GM23338 (cell line): ENCODE measurements around the gene TMEM163. TPM values are rescaled to one million over a fixed set of nuclear protein-coding genes. Genes with fewer than 3 reads are reported as not detected.

Experiments
- ATAC-seq: fragments of 200-7000 bp; cut with Tn5 transposase; 3 replicates; pipeline ENCODE4 v1.9.1; 2020
- DNase-seq: peaks from one replicate; pipeline ENCODE4 v3.0.0-alpha.2; 2015; ENCODE audit warnings: low spot score
- H2AFZ ChIP-seq: fragments of 200-600 bp; sonication (generic); 2 replicates; pipeline ENCODE4 v1.8.0; 2016; ENCODE audit warnings: antibody characterized with exemption, mild to moderate bottlenecking, moderate library complexity
- H3F3A ChIP-seq: fragments of 200-600 bp; sonication (generic); replicated peaks from 2 replicates; pipeline ENCODE4 v1.8.0; 2017; ENCODE audit warnings: antibody characterized with exemption, mixed run types, low read depth
- H3K27ac ChIP-seq: fragments of 200-600 bp; sonication (generic); 2 replicates; pipeline ENCODE4 v1.6.1; 2016; ENCODE audit warnings: low read depth
- H3K27me3 ChIP-seq: fragments of 200-600 bp; sonication (generic); 2 replicates; pipeline ENCODE4 v1.8.0; 2016; ENCODE audit warnings: mild to moderate bottlenecking, mixed run types, moderate library complexity; ENCODE audit not compliant: insufficient read depth
- H3K36me3 ChIP-seq: fragments of 200-600 bp; sonication (generic); 2 replicates; pipeline ENCODE4 v1.8.0; 2016; ENCODE audit warnings: mild to moderate bottlenecking; ENCODE audit not compliant: insufficient read depth
- H3K4me1 ChIP-seq: fragments of 200-600 bp; sonication (generic); 2 replicates; pipeline ENCODE4 v1.8.0; 2016; ENCODE audit warnings: mild to moderate bottlenecking, moderate library complexity; ENCODE audit not compliant: insufficient read depth
- H3K4me2 ChIP-seq: fragments of 200-600 bp; sonication (generic); 2 replicates; pipeline ENCODE4 v1.7.1; 2017; ENCODE audit warnings: mixed run types
- H3K4me3 ChIP-seq: fragments of 200-600 bp; sonication (generic); 2 replicates; pipeline ENCODE4 v1.6.1; 2016; ENCODE audit warnings: mixed run types
- H3K79me2 ChIP-seq: fragments of 200-600 bp; sonication (generic); replicated peaks from 2 replicates; pipeline ENCODE4 v1.8.0; 2017; ENCODE audit warnings: mild to moderate bottlenecking; ENCODE audit not compliant: insufficient read depth
- H3K9me2 ChIP-seq: fragments of 200-600 bp; sonication (generic); 2 replicates; pipeline ENCODE4 v1.8.0; 2017; ENCODE audit not compliant: insufficient read depth
- H4K20me1 ChIP-seq: fragments of 200-600 bp; sonication (generic); replicated peaks from 2 replicates; pipeline ENCODE4 v1.8.0; 2017; ENCODE audit warnings: mild to moderate bottlenecking; ENCODE audit not compliant: insufficient read depth
- H3K27ac Mint-ChIP-seq: 2 replicates; pipeline ENCODE4 v1.8.0; 2020; ENCODE audit warnings: inconsistent platforms, mild to moderate bottlenecking, moderate library complexity, mixed read lengths
- H3K27me3 Mint-ChIP-seq: 3 replicates; pipeline ENCODE4 v1.8.0; 2022; ENCODE audit warnings: low read depth, mild to moderate bottlenecking, moderate library complexity, mixed read lengths, inconsistent platforms; ENCODE audit not compliant: insufficient read depth, poor library complexity
- H3K36me3 Mint-ChIP-seq: 3 replicates; pipeline ENCODE4 v1.8.0; 2021; ENCODE audit warnings: low read depth, mild to moderate bottlenecking, inconsistent platforms, moderate library complexity, mixed read lengths
- H3K4me1 Mint-ChIP-seq: 3 replicates; pipeline ENCODE4 v1.8.0; 2020; ENCODE audit warnings: mild to moderate bottlenecking, inconsistent platforms, mixed read lengths
- H3K4me3 Mint-ChIP-seq: 3 replicates; pipeline ENCODE4 v1.8.0; 2021; ENCODE audit warnings: moderate library complexity, mild to moderate bottlenecking, inconsistent platforms, mixed read lengths
- H3K9me3 Mint-ChIP-seq: 3 replicates; pipeline ENCODE4 v1.8.0; 2020; ENCODE audit warnings: moderate library complexity, mild to moderate bottlenecking, inconsistent platforms, mixed read lengths
- CTCF ChIP-seq, 2 experiments: fragments of 200-600 bp in 1 of 2; sonication (generic) in 1 of 2; conservative IDR thresholded peaks; 2 replicates each; pipeline versions ENCODE4 v1.5.1 to v1.6.1; 2016 to 2017; ENCODE audit warnings: antibody characterized with exemption in 2 of 2, low read depth in 2 of 2, mild to moderate bottlenecking in 2 of 2, moderate library complexity in 1 of 2
- ETS1 ChIP-seq: IDR thresholded peaks from 2 replicates; pipeline ENCODE4 v1.6.1; 2016; ENCODE audit warnings: antibody characterized with exemption
- EZH2 ChIP-seq: fragments of 200-600 bp; sonication (generic); IDR thresholded peaks from one replicate; pipeline ENCODE4 v1.8.0; 2017; ENCODE audit warnings: antibody characterized with exemption, mild to moderate bottlenecking, low read depth; ENCODE audit not compliant: unreplicated experiment
- NANOG ChIP-seq: IDR thresholded peaks from 2 replicates; pipeline ENCODE4 v1.6.1; 2016; ENCODE audit warnings: antibody characterized with exemption, borderline replicate concordance
- ZNF331 ChIP-seq: fragments of 250-450 bp; sonication (Bioruptor Pico); IDR thresholded peaks from 2 replicates; pipeline ENCODE4 v1.5.0; 2020; ENCODE audit warnings: low read depth, mild to moderate bottlenecking, moderate library complexity
- ZNF462 ChIP-seq: fragments of 250-450 bp; sonication (Bioruptor Pico); IDR thresholded peaks from 2 replicates; pipeline ENCODE4 v1.5.0; 2020; ENCODE audit warnings: mild to moderate bottlenecking, moderate library complexity
- polyA plus RNA-seq: library from polyadenylated mRNA; unstranded; fragments of >200 nt; fragmentation: Nextera tagmentation; extraction: Ambion mirVana; gene quantifications from 2 replicates; pipeline ENCODE4 v1.2.1, GENCODE V29; 2016
- total RNA-seq: library from RNA; depleted of rRNA; stranded (reverse); fragments of >200 nt; shearing (Covaris generic); gene quantifications from 2 replicates; pipeline ENCODE4 v1.2.3, GENCODE V29; 2014

TMEM163 gene
- total and polyA plus RNA-seq, 2 experiments from 2014 or later = 1.1 to 1.8 TPM

- Histone ChIP-seq H3K9me2 (no peaks in the 10 kb centered on the region), H3K4me2 (no peak overlapping the region), H3K4me3 (no peak overlapping the region), H4K20me1 (no peaks in the 10 kb centered on the region), H2AFZ (no peak overlapping the region), H3K79me2 (no peaks in the 10 kb centered on the region), H3F3A (no peaks in the 10 kb centered on the region), H3K27ac (no peak overlapping the region), H3K27me3 (no peaks in the 10 kb centered on the region), H3K4me1 (no peaks in the 10 kb centered on the region), H3K36me3 (no peaks in the 10 kb centered on the region)
- peaks cover 14% of the 10 kb centered on the region for H3K9me3 Mint-ChIP-seq
- DNase-seq (no peak), ATAC-seq (no peak)
- H3K36me3 Mint-ChIP-seq = peaks cover 9% of the 10 kb centered on the region; the same call in 2 of the 3 replicates
- H3K4me1 Mint-ChIP-seq = no peaks in the 10 kb centered on the region
- TF ChIP-seq ZNF331 (CRISPR knock-in tag) = no peak
- H3K4me3 Mint-ChIP-seq = no peak overlapping the region
- peaks cover 2% of the 10 kb centered on the region for H3K27me3 Mint-ChIP-seq
- H3K27ac Mint-ChIP-seq = no peak overlapping the region
These were observed 95.8 kb downstream of the TMEM163 start for GRCh38 chr2:134623046-134623445.

- Histone ChIP-seq H3K79me2 (no peaks in the 10 kb centered on the region), H3K4me1 (no peaks in the 10 kb centered on the region), H2AFZ (no peak overlapping the region), H3K4me3 (no peak overlapping the region), H3K9me2 (no peaks in the 10 kb centered on the region), H3K36me3 (no peaks in the 10 kb centered on the region), H3K27me3 (no peaks in the 10 kb centered on the region), H3K27ac (no peak overlapping the region), H3K4me2 (no peak overlapping the region), H4K20me1 (no peaks in the 10 kb centered on the region), H3F3A (no peaks in the 10 kb centered on the region)
- no peak for TF ChIP-seq CTCF (conservative IDR thresholded peaks at IDR 0.05; ENCODE audit: low read depth in 2 of 2)
- TF ChIP-seq EZH2 = no peak
- Mint-ChIP-seq H3K4me3 (no peak overlapping the region), H3K27me3 (peaks cover 2% of the 10 kb centered on the region), H3K4me1 (no peaks in the 10 kb centered on the region), H3K9me3 (peaks cover 14% of the 10 kb centered on the region), H3K27ac (no peak overlapping the region), H3K36me3 (peaks cover 9% of the 10 kb centered on the region; the same call in 2 of the 3 replicates)
- DNase-seq (no peak), ATAC-seq (no peak)
These were observed 96.7 kb downstream of the TMEM163 start for GRCh38 chr2:134621939-134622705.

GRCh38 chr2:134619250-134619649 is 99.5 kb downstream of the TMEM163 start:
- ATAC-seq (no peak), DNase-seq (no peak)
- Histone ChIP-seq H2AFZ (no peak overlapping the region), H3K27me3 (no peaks in the 10 kb centered on the region), H3K79me2 (no peaks in the 10 kb centered on the region), H3K9me2 (peaks cover 6% of the 10 kb centered on the region; the same call in 1 of the 2 replicates), H3F3A (no peaks in the 10 kb centered on the region), H3K4me3 (no peak overlapping the region), H4K20me1 (no peaks in the 10 kb centered on the region), H3K4me1 (peaks cover 5% of the 10 kb centered on the region; the same call in 1 of the 2 replicates), H3K27ac (no peak overlapping the region), H3K36me3 (no peaks in the 10 kb centered on the region), H3K4me2 (no peak overlapping the region)
- H3K27me3 Mint-ChIP-seq = peaks cover 1% of the 10 kb centered on the region
- peaks cover 14% of the 10 kb centered on the region for H3K9me3 Mint-ChIP-seq
- H3K4me3 Mint-ChIP-seq = no peak overlapping the region
- peaks cover 9% of the 10 kb centered on the region; the same call in 2 of the 3 replicates for H3K36me3 Mint-ChIP-seq
- H3K27ac Mint-ChIP-seq = no peak overlapping the region
- peaks cover 6% of the 10 kb centered on the region; the same call in 1 of the 3 replicates for H3K4me1 Mint-ChIP-seq
- TF ChIP-seq ZNF462 (no peak), NANOG (no peak), ETS1 (no peak)
